GM23338 (cell line): ENCODE data around the gene SLC6A18. TPM values are rescaled to one million over a fixed set of nuclear protein-coding genes. Genes with fewer than 3 reads are reported as not detected.

Experiments used
- ATAC-seq: fragments of 200-7000 bp; cut with Tn5 transposase; 3 replicates; pipeline ENCODE4 v1.9.1; 2020
- DNase-seq: peaks from one replicate; pipeline ENCODE4 v3.0.0-alpha.2; 2015; ENCODE audit warnings: low spot score
- H2AFZ ChIP-seq: fragments of 200-600 bp; sonication (generic); 2 replicates; pipeline ENCODE4 v1.8.0; 2016; ENCODE audit warnings: antibody characterized with exemption, mild to moderate bottlenecking, moderate library complexity
- H3F3A ChIP-seq: fragments of 200-600 bp; sonication (generic); replicated peaks from 2 replicates; pipeline ENCODE4 v1.8.0; 2017; ENCODE audit warnings: antibody characterized with exemption, mixed run types, low read depth
- H3K27ac ChIP-seq: fragments of 200-600 bp; sonication (generic); 2 replicates; pipeline ENCODE4 v1.6.1; 2016; ENCODE audit warnings: low read depth
- H3K27me3 ChIP-seq: fragments of 200-600 bp; sonication (generic); 2 replicates; pipeline ENCODE4 v1.8.0; 2016; ENCODE audit warnings: mild to moderate bottlenecking, mixed run types, moderate library complexity; ENCODE audit not compliant: insufficient read depth
- H3K36me3 ChIP-seq: fragments of 200-600 bp; sonication (generic); 2 replicates; pipeline ENCODE4 v1.8.0; 2016; ENCODE audit warnings: mild to moderate bottlenecking; ENCODE audit not compliant: insufficient read depth
- H3K4me1 ChIP-seq: fragments of 200-600 bp; sonication (generic); 2 replicates; pipeline ENCODE4 v1.8.0; 2016; ENCODE audit warnings: mild to moderate bottlenecking, moderate library complexity; ENCODE audit not compliant: insufficient read depth
- H3K4me2 ChIP-seq: fragments of 200-600 bp; sonication (generic); 2 replicates; pipeline ENCODE4 v1.7.1; 2017; ENCODE audit warnings: mixed run types
- H3K4me3 ChIP-seq: fragments of 200-600 bp; sonication (generic); 2 replicates; pipeline ENCODE4 v1.6.1; 2016; ENCODE audit warnings: mixed run types
- H3K79me2 ChIP-seq: fragments of 200-600 bp; sonication (generic); replicated peaks from 2 replicates; pipeline ENCODE4 v1.8.0; 2017; ENCODE audit warnings: mild to moderate bottlenecking; ENCODE audit not compliant: insufficient read depth
- H3K9me2 ChIP-seq: fragments of 200-600 bp; sonication (generic); 2 replicates; pipeline ENCODE4 v1.8.0; 2017; ENCODE audit not compliant: insufficient read depth
- H4K20me1 ChIP-seq: fragments of 200-600 bp; sonication (generic); replicated peaks from 2 replicates; pipeline ENCODE4 v1.8.0; 2017; ENCODE audit warnings: mild to moderate bottlenecking; ENCODE audit not compliant: insufficient read depth
- H3K27ac Mint-ChIP-seq: 2 replicates; pipeline ENCODE4 v1.8.0; 2020; ENCODE audit warnings: inconsistent platforms, mild to moderate bottlenecking, moderate library complexity, mixed read lengths
- H3K27me3 Mint-ChIP-seq: 3 replicates; pipeline ENCODE4 v1.8.0; 2022; ENCODE audit warnings: low read depth, mild to moderate bottlenecking, moderate library complexity, mixed read lengths, inconsistent platforms; ENCODE audit not compliant: insufficient read depth, poor library complexity
- H3K36me3 Mint-ChIP-seq: 3 replicates; pipeline ENCODE4 v1.8.0; 2021; ENCODE audit warnings: low read depth, mild to moderate bottlenecking, inconsistent platforms, moderate library complexity, mixed read lengths
- H3K4me1 Mint-ChIP-seq: 3 replicates; pipeline ENCODE4 v1.8.0; 2020; ENCODE audit warnings: mild to moderate bottlenecking, inconsistent platforms, mixed read lengths
- H3K4me3 Mint-ChIP-seq: 3 replicates; pipeline ENCODE4 v1.8.0; 2021; ENCODE audit warnings: moderate library complexity, mild to moderate bottlenecking, inconsistent platforms, mixed read lengths
- H3K9me3 Mint-ChIP-seq: 3 replicates; pipeline ENCODE4 v1.8.0; 2020; ENCODE audit warnings: moderate library complexity, mild to moderate bottlenecking, inconsistent platforms, mixed read lengths
- CREB1 ChIP-seq: fragments of 250-450 bp; sonication (Bioruptor Pico); IDR thresholded peaks from 2 replicates; pipeline ENCODE4 v1.5.0; 2020; ENCODE audit warnings: low read depth, mild to moderate bottlenecking, moderate library complexity
- CTCF ChIP-seq, 2 experiments: fragments of 200-600 bp in 1 of 2; sonication (generic) in 1 of 2; conservative IDR thresholded peaks; 2 replicates each; pipeline versions ENCODE4 v1.5.1 to v1.6.1; 2016 to 2017; ENCODE audit warnings: antibody characterized with exemption in 2 of 2, low read depth in 2 of 2, mild to moderate bottlenecking in 2 of 2, moderate library complexity in 1 of 2
- ETS1 ChIP-seq: IDR thresholded peaks from 2 replicates; pipeline ENCODE4 v1.6.1; 2016; ENCODE audit warnings: antibody characterized with exemption
- EZH2 ChIP-seq: fragments of 200-600 bp; sonication (generic); IDR thresholded peaks from one replicate; pipeline ENCODE4 v1.8.0; 2017; ENCODE audit warnings: antibody characterized with exemption, mild to moderate bottlenecking, low read depth; ENCODE audit not compliant: unreplicated experiment
- EZH2phosphoT487 ChIP-seq: fragments of 200-600 bp; sonication (generic); IDR thresholded peaks from one replicate; pipeline ENCODE4 v1.8.1; 2018; ENCODE audit warnings: antibody characterized with exemption; ENCODE audit not compliant: unreplicated experiment
- JUNB ChIP-seq: IDR thresholded peaks from one replicate; pipeline ENCODE4 v1.6.1; 2016; ENCODE audit warnings: antibody characterized with exemption; ENCODE audit not compliant: unreplicated experiment
- NANOG ChIP-seq: IDR thresholded peaks from 2 replicates; pipeline ENCODE4 v1.6.1; 2016; ENCODE audit warnings: antibody characterized with exemption, borderline replicate concordance
- POLR2AphosphoS5 ChIP-seq: IDR thresholded peaks from 2 replicates; pipeline ENCODE4 v1.6.1; 2016; ENCODE audit warnings: antibody characterized with exemption, low read depth
- REST ChIP-seq: IDR thresholded peaks from one replicate; pipeline ENCODE4 v1.6.1; 2018; ENCODE audit warnings: antibody characterized with exemption; ENCODE audit not compliant: unreplicated experiment
- STAT1 ChIP-seq: IDR thresholded peaks from one replicate; pipeline ENCODE4 v1.6.1; 2016; ENCODE audit warnings: antibody characterized with exemption; ENCODE audit not compliant: unreplicated experiment
- ZNF114 ChIP-seq: fragments of 250-450 bp; sonication (Bioruptor Pico); IDR thresholded peaks from 2 replicates; pipeline ENCODE4 v1.5.0; 2020; ENCODE audit warnings: mild to moderate bottlenecking, moderate library complexity
- ZNF462 ChIP-seq: fragments of 250-450 bp; sonication (Bioruptor Pico); IDR thresholded peaks from 2 replicates; pipeline ENCODE4 v1.5.0; 2020; ENCODE audit warnings: mild to moderate bottlenecking, moderate library complexity
- polyA plus RNA-seq: library from polyadenylated mRNA; unstranded; fragments of >200 nt; fragmentation: Nextera tagmentation; extraction: Ambion mirVana; gene quantifications from 2 replicates; pipeline ENCODE4 v1.2.1, GENCODE V29; 2016
- total RNA-seq: library from RNA; depleted of rRNA; stranded (reverse); fragments of >200 nt; shearing (Covaris generic); gene quantifications from 2 replicates; pipeline ENCODE4 v1.2.3, GENCODE V29; 2014

Gene SLC6A18
- total and polyA plus RNA-seq, 2 experiments from 2014 or later: not detected

GRCh38 chr5:1177826-1178528 is 47.2 kb upstream of the SLC6A18 start:
- H3K27me3 ChIP-seq: no peaks in the 10 kb centered on the region

More at GRCh38 chr5:1177826-1178528, 47.2 kb upstream of the SLC6A18 start:
- H3K27ac ChIP-seq: no peak overlapping the region
- no peak for DNase-seq
- no peak overlapping the region for H3K4me3 Mint-ChIP-seq
- H3K79me2 ChIP-seq: no peaks in the 10 kb centered on the region
- H3K27ac Mint-ChIP-seq: no peak overlapping the region
- H3K36me3 Mint-ChIP-seq: no peaks in the 10 kb centered on the region
- no peaks in the 10 kb centered on the region for H3F3A ChIP-seq
- TF ChIP-seq ZNF114 (CRISPR knock-in tag) (no peak), NANOG (no peak), EZH2phosphoT487 (no peak), CREB1 (CRISPR knock-in tag) (no peak), EZH2 (no peak), ETS1 (no peak), STAT1 (no peak), ZNF462 (no peak), CTCF (conservative IDR thresholded peaks at IDR 0.05; ENCODE audit: low read depth in 2 of 2) (no peak), REST (no peak), POLR2AphosphoS5 (no peak), JUNB (no peak)
- H2AFZ ChIP-seq: no peak overlapping the region
- no peaks in the 10 kb centered on the region for H3K4me1 ChIP-seq
- H3K27me3 Mint-ChIP-seq: peaks cover 5% of the 10 kb centered on the region
- H3K9me2 ChIP-seq: no peaks in the 10 kb centered on the region
- H3K36me3 ChIP-seq: no peaks in the 10 kb centered on the region
- H3K4me3 ChIP-seq: no peak overlapping the region
- no peaks in the 10 kb centered on the region for H3K4me1 Mint-ChIP-seq
- H3K9me3 Mint-ChIP-seq: no peaks in the 10 kb centered on the region
- no peaks in the 10 kb centered on the region for H4K20me1 ChIP-seq
- no peak for ATAC-seq
- no peak overlapping the region for H3K4me2 ChIP-seq
